ENCODE measurements around the gene TRPC4AP.

The TRPC4AP gene

GRCh38 chr20:34953960-34954359 lies 138.6 kb downstream of the TRPC4AP start:
- no peak for DNase-seq (ENCODE audit: low read depth)
- TF ChIP-seq, protein P1, sequence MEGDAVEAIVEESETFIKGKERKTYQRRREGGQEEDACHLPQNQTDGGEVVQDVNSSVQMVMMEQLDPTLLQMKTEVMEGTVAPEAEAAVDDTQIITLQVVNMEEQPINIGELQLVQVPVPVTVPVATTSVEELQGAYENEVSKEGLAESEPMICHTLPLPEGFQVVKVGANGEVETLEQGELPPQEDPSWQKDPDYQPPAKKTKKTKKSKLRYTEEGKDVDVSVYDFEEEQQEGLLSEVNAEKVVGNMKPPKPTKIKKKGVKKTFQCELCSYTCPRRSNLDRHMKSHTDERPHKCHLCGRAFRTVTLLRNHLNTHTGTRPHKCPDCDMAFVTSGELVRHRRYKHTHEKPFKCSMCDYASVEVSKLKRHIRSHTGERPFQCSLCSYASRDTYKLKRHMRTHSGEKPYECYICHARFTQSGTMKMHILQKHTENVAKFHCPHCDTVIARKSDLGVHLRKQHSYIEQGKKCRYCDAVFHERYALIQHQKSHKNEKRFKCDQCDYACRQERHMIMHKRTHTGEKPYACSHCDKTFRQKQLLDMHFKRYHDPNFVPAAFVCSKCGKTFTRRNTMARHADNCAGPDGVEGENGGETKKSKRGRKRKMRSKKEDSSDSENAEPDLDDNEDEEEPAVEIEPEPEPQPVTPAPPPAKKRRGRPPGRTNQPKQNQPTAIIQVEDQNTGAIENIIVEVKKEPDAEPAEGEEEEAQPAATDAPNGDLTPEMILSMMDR (conservative IDR thresholded peaks at IDR 0.05; ENCODE audit: low read length), result no peak
- H3K4me3 ChIP-seq (ENCODE audit: low read length), result no peak overlapping the region

GRCh38 chr20:34952671-34953070 lies 139.9 kb downstream of the TRPC4AP start:
- TF ChIP-seq, protein P1 (conservative IDR thresholded peaks at IDR 0.05; ENCODE audit: low read length), result no peak
- no peak for DNase-seq (ENCODE audit: low read depth)
- no peak overlapping the region for H3K4me3 ChIP-seq (ENCODE audit: low read length)

Measured in AG10803 (cell line).